Lung (tissue), 12 donors: ENCODE data around the gene FOXP1. TPM values are rescaled to one million over a fixed set of nuclear protein-coding genes. Genes with fewer than 3 reads are reported as not detected.

ENCODE experiments used
- ATAC-seq: fragments of 200-7000 bp; cut with Tn5 transposase; one replicate; pipeline ENCODE4 v1.9.1; 2020; ENCODE audit warnings: moderate number of reproducible peaks; ENCODE audit not compliant: insufficient read depth, low FRiP score
- DNase-seq, 3 donors: peaks; one replicate each; pipeline ENCODE4 v3.0.0-alpha.2; 2013 to 2017
- H3K27ac ChIP-seq, 2 donors: one replicate each; pipeline ENCODE4 v1.5.1; 2013; ENCODE audit warnings: mild to moderate bottlenecking in 2 of 2, moderate library complexity in 2 of 2, control low read depth in 1 of 2, inconsistent platforms in 1 of 2, low read depth in 1 of 2, low read length in 1 of 2
- H3K27me3 ChIP-seq, 3 donors: one replicate each; pipeline ENCODE4 v1.5.1; 2013; ENCODE audit warnings: low read length in 2 of 3; ENCODE audit not compliant: control insufficient read depth in 3 of 3, insufficient read depth in 3 of 3
- H3K36me3 ChIP-seq, 4 donors: one replicate each; pipeline ENCODE4 v1.5.1; 2013; ENCODE audit warnings: low read length in 4 of 4, mild to moderate bottlenecking in 1 of 4, moderate library complexity in 1 of 4; ENCODE audit not compliant: control insufficient read depth in 4 of 4, insufficient read depth in 4 of 4
- H3K4me1 ChIP-seq, 5 donors: one replicate each; pipeline ENCODE4 v1.5.1; 2013; ENCODE audit warnings: low read length in 5 of 5, mild to moderate bottlenecking in 2 of 5, moderate library complexity in 1 of 5; ENCODE audit not compliant: control insufficient read depth in 5 of 5, insufficient read depth in 5 of 5
- H3K4me3 ChIP-seq: one replicate; pipeline ENCODE4 v1.5.1; 2013; ENCODE audit warnings: mild to moderate bottlenecking, control low read depth, moderate library complexity
- H3K9ac ChIP-seq, 2 donors: one replicate each; pipeline ENCODE4 v1.5.1; 2013; ENCODE audit warnings: low read length in 2 of 2, control low read depth in 1 of 2; ENCODE audit not compliant: insufficient read depth in 1 of 2
- H3K9me3 ChIP-seq, 4 donors: one replicate each; pipeline ENCODE4 v1.5.1; 2013; ENCODE audit warnings: low read length in 3 of 4, mild to moderate bottlenecking in 1 of 4, moderate library complexity in 1 of 4; ENCODE audit not compliant: control insufficient read depth in 4 of 4, insufficient read depth in 3 of 4
- whole genome bisulfite sequencing, 2 donors: extraction: QIAGEN DNeasy Blood & Tissue Kit; methylation state at CpG; one replicate each; pipeline ENCODE4 v1.1.7; 2013; 5-methylcytosine and 5-hydroxymethylcytosine counted together
- polyA plus RNA-seq, 2 donors: library from polyadenylated mRNA; stranded (reverse); fragments of 200-250 nt; gene quantifications; one replicate each; pipeline ENCODE4 v1.2.1, GENCODE V29; 2013
- total RNA-seq, 2 donors: library from RNA; depleted of rRNA in 1 of 2; stranded (reverse); fragments of >200 nt in 1 of 2; gene quantifications; one replicate each; pipeline ENCODE4 v1.2.1, GENCODE V29; 2014 to 2021
- TF ChIP-seq, protein P1 (sequence below): IDR thresholded peaks from 2 replicates; pipeline ENCODE4 v1.5.1; 2012; ENCODE audit warnings: mild to moderate bottlenecking; ENCODE audit errors: control extremely low read depth, extremely low read depth
- donor health status: control.
- donor health status: control.
- donor health status: Bipolar disorder and iron deficiency.
- donor health status: healthy.
- donor health status: DM: yes; HTN: yes; CAD: no.

The FOXP1 gene
- total and polyA plus RNA-seq, 4 donors = 13.8 to 287 (median 73.9) TPM

DNA sequence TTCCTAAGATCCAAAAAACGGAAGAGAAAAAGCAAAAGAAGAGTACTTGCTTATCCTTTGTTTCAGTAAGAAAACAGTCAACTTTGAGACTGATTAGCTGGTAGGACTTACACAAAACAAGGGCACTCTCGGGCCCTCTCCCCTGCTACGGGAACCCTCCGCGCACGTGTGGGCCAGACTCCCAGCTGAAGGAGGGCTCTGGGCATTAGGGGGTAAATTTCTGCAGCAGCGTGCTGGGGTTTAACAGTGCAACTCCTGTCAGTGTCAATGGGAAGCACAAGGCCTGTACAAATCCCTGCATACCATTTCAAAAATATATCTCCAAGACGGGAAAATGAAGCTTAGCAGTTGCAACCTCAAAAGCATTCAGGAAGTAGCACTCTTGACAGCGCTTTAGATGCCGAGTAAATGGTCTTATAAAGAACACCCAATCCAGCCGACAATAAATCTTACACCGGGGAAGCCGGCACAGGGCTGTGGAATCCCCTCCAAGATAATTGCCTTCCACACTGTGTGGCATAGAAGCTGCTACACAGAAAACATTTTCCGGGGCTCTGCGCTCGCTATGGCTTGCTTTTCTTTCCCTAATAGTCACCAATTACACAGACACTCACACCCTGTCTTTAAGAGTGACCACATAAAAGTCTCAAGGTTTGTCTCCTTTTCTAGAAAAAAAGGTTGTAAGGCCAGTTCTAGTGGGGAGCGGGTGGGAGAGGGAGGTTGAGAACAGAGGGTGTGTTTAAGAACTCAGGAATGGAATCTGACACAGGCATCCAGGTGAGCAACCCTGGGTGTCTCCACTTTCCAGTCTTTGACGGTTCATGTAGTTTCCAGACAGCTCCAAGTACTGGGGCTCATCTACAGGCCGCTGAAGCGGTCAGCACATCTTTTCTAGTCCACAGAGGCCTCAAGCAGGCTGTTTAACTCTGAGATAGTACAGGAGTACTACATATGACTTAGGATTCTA is 512.7 kb downstream of the FOXP1 start:
- peak in 2 of 3 donors; percentile 47 to 66 for DNase-seq
- peaks cover 0 to 2% (median 0%) of the 10 kb centered on the region in 4 donors for H3K36me3 ChIP-seq
- peak overlapping the region in 1 of 2 donors; percentile 10 for H3K27ac ChIP-seq
- H3K9me3 ChIP-seq = no peaks in the 10 kb centered on the region
- TF ChIP-seq, protein P1, sequence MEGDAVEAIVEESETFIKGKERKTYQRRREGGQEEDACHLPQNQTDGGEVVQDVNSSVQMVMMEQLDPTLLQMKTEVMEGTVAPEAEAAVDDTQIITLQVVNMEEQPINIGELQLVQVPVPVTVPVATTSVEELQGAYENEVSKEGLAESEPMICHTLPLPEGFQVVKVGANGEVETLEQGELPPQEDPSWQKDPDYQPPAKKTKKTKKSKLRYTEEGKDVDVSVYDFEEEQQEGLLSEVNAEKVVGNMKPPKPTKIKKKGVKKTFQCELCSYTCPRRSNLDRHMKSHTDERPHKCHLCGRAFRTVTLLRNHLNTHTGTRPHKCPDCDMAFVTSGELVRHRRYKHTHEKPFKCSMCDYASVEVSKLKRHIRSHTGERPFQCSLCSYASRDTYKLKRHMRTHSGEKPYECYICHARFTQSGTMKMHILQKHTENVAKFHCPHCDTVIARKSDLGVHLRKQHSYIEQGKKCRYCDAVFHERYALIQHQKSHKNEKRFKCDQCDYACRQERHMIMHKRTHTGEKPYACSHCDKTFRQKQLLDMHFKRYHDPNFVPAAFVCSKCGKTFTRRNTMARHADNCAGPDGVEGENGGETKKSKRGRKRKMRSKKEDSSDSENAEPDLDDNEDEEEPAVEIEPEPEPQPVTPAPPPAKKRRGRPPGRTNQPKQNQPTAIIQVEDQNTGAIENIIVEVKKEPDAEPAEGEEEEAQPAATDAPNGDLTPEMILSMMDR = no peak
- no peak for ATAC-seq
- H3K27me3 ChIP-seq = no peaks in the 10 kb centered on the region
- H3K9ac ChIP-seq = peak overlapping the region in 1 of 2 donors; percentile 12
- H3K4me3 ChIP-seq = no peak overlapping the region
- peaks cover 8 to 35% (median 11%) of the 10 kb centered on the region in 5 donors for H3K4me1 ChIP-seq
- 63 to 66% methylated on average over 20 of the region's 20 CpGs for WGBS, 2 donors

- DNase-seq (peak; percentile 49 to 75 (median 66)), ATAC-seq (peak; percentile 43)
- 36 to 41% methylated on average over 4 of the region's 4 CpGs for WGBS, 2 donors
- H3K27ac ChIP-seq = peak overlapping the region in 1 of 2 donors; percentile 20
- no peaks in the 10 kb centered on the region for H3K27me3 ChIP-seq
- H3K9me3 ChIP-seq = no peaks in the 10 kb centered on the region
- no peak overlapping the region for H3K4me3 ChIP-seq
- TF ChIP-seq, protein P1 = peak; percentile 47
- peaks cover 8 to 35% (median 11%) of the 10 kb centered on the region in 5 donors for H3K4me1 ChIP-seq
- peaks cover 0 to 2% (median 0%) of the 10 kb centered on the region in 4 donors for H3K36me3 ChIP-seq
- H3K9ac ChIP-seq = no peak overlapping the region
Measured at GRCh38 chr3:71069797-71070196, 513.7 kb downstream of the FOXP1 start.

- Histone ChIP-seq H3K4me3 (no peak overlapping the region), H3K36me3 (no peaks in the 10 kb centered on the region), H3K27me3 (no peaks in the 10 kb centered on the region), H3K27ac (peak overlapping the region in 1 of 2 donors; percentile 69), H3K9me3 (no peaks in the 10 kb centered on the region), H3K4me1 (peaks cover 8 to 44% (median 11%) of the 10 kb centered on the region in 5 donors), H3K9ac (no peak overlapping the region)
- 58 to 60% methylated on average over 6 of the region's 6 CpGs for WGBS, 2 donors
- TF ChIP-seq, protein P1 = no peak
- no peak for ATAC-seq
- DNase-seq = no peak
Measured at GRCh38 chr3:71067977-71068654, 515.4 kb downstream of the FOXP1 start.
